ENCODE data around the gene PCGF3.
"Not testable (repeated sequence)": the region's sequence is repeated elsewhere in the genome, so short reads cannot be mapped to it uniquely, and the experiment has no call there.

PCGF3 gene

GRCh38 chr4:754221-755120 lies 48.8 kb downstream of the PCGF3 start:
- H3K27ac ChIP-seq = no peak overlapping the region
- no peak for DNase-seq (ENCODE audit: low read depth, low spot score)

- no peak overlapping the region for H3K27ac ChIP-seq
- DNase-seq (ENCODE audit: low read depth, low spot score) = no peak
Observed at GRCh38 chr4:757111-757510, 51.5 kb downstream of the PCGF3 start.

DNA sequence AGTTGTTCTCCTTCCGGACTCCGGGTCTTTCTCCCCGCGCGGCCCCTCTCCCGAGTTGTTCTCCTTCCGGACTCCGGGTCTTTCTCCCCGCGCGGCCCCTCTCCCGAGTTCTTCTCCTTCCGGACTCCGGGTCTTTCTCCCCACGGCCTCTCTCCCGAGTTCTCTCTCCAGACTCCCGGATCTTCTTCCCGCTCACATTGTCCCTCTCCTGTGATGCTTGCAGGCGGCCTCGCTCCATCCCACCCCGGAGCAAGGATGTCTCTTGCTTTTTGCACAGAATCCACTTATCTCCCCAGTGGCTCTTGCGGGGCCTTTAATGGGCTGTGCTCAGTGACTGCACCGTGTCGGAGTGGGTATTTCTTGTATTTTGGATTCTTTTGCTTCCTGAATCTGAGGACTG lies 54.2 kb downstream of the PCGF3 start:
- not testable (repeated sequence) for H3K27ac ChIP-seq; DNase-seq (ENCODE audit: low read depth, low spot score)

- DNase-seq (ENCODE audit: low read depth, low spot score) = no peak
- no peak overlapping the region for H3K27ac ChIP-seq
Observed at GRCh38 chr4:760616-761015, 55.0 kb downstream of the PCGF3 start.

DNA sequence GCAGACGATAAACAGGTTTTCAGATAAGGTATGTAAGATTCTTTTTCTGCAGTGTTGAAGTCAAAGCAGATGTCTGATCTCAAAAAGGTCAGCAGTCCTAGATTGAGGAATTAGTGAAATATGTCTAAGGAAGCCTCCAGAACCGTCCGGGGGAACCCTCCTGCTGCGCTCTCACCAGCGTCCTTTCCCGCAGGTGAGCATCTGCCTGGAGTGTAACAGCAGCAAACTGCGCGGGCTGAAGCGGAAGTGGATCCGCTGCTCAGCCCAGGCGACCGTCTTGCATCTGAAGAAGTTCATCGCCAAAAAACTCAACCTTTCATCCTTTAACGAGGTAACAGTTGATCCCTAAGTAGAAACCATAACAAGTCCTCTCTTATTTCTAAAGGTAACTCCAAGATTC lies 55.5 kb downstream of the PCGF3 start:
- DNase-seq (ENCODE audit: low read depth, low spot score) = no peak
- no peak overlapping the region for H3K27ac ChIP-seq

GRCh38 chr4:761739-762138 lies 56.1 kb downstream of the PCGF3 start:
- no peak overlapping the region for H3K27ac ChIP-seq

DNA sequence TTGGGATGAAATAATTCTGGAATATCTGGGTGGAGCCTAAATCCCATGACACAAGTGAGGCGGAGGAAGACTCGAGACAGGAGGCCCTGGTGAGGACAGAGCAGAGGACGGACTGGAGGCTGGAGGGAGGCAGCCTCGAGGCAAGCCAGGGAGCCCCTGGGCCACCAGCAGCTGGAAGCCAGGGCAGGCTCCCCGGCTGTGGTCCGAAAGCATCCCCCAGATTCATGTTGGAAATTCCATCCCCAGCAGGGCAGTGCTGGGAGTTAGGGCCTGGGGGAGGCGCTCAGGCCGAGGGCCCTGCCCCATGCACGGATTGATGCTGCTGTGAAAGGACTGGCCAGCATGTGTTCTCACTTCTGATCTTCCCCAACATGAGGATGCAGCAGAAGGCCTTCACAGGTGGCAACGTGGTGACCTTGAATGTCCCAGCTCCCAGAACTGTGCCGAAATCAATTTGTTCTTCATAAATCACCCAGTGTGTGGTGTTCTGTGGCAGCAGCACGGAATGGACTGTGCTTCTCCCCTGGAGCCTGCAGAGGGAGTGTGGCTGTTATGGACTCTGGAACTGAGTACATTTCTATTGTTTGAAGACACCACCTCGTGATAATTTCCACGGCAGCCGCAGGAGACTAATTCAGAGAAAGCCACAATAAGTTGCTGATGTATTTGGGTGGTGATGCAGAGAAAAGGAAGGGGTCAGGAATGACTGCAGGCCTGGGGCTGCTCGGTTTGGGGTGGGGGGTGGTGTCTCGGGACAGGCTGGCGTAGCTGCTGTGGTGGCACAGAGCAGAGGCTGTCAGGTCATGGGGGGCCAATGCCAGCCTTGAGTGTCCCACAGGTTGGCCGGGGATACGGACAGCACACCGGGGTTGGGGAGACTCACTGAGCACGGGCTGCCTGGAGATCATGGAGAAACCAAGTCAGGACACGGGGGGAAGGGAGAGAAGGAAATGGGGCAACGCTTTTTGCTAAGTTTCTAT lies 56.9 kb downstream of the PCGF3 start:
- H3K27ac ChIP-seq = no peak overlapping the region
- no peak for DNase-seq (ENCODE audit: low read depth, low spot score)

More at GRCh38 chr4:761739-762138, 56.1 kb downstream of the PCGF3 start:
- no peak for DNase-seq (ENCODE audit: low read depth, low spot score)

DNA sequence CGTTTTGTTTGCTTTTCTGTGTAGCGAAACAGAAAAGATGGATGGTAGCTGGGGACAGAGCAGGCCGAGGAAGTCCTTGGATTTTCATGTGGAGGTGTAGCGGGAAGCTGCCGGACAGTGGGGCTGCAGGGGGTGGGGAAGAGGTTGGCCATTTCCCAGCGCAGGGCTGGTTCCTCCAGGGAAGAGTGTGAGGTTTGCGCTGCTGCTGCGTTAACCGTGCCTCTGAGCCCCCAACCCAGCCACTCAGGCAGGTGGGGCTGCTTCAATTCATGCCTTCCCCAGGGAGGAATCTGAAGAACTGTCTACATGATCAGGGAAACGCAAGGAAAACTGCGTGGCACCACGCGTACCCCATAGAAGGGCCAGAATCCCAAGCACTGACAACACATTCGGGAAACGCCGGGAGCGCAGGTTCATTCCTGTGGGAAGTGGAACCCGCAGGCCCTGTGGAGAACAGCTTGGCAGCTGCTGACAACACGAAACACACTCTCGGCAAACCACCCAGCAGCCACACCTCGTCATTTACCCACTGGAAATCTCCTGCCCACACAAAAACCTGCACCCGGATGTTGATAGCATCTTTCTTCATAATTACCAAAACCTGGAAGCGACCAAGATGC lies 57.7 kb downstream of the PCGF3 start:
- no peak for DNase-seq (ENCODE audit: low read depth, low spot score)
- no peak overlapping the region for H3K27ac ChIP-seq

DNA sequence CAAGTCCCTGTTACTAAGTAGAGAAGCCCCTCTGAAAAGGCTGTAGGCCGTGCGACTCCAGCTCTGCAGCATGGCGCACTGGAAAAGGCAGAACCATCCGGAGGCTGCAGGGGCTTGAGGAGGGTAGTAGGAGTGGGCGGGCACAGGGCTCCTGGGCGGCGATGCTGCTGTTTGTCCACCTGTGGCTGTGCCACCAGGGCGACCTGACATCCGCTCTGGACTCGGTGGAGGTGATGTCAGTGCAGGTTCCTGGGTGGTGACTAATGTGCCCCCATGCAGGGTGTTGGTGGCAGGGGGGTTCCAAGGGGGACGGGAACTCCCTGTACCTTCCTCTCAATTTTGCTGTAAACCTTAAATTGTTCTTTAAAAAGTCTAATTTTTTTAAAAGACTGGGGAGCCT lies 58.3 kb downstream of the PCGF3 start:
- DNase-seq (ENCODE audit: low read depth, low spot score) = no peak
- H3K27ac ChIP-seq = no peak overlapping the region

DNA sequence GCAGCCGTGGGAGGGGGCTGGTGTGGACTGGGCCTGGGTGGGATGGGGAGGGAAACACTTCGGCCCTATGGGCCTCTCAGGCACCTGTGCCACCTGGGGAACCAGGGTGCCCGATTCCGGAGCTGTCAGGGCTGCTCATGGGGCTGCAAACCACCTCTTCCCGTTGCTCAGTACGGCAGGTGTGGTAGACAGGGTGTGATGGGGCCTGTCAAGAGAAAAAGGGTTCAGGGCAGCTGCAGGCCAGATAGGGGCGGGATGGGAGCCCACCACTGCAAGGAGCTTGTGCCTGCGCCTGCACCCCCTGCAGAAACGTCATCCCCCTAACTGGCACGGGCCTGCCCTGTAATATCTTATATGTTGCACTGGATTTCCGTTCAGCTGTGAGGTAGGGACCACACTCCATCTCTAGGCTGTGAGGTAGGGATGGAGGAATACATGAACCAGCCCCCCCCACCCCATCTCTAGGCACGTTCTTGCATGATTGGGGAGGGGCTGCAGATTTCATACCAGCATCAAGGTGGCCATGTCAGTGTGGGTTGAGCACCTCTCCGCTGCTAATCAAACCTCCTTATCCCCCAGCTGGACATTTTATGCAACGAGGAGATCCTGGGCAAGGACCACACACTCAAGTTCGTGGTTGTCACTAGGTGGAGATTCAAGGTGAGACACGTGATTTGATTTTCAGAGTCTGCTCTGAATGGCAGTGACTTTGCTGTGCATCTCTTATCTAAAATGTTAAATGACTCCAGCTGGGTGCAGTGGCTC lies 59.0 kb downstream of the PCGF3 start:
- H3K27ac ChIP-seq = no peak overlapping the region
- DNase-seq (ENCODE audit: low read depth, low spot score) = no peak

DNA sequence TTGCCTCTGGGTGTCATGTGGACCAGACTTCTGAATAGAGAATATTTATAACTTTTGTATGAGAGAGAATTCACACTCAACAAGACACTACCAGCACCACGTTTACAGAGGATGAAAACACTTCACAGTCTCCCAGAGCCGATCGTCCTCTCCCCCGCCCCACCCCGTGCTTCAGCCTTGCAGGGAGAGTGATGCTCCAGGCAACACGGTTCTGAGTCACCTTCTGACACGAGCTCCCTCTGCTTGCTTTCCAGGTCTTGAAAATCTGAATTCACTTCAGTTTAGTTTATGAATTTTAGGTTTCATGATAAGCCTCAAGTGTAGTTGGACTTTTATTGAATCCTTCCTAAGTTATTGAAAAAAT lies 60.5 kb downstream of the PCGF3 start:
- DNase-seq (ENCODE audit: low read depth, low spot score) = peak; percentile 29
- peak overlapping the region; percentile 41 for H3K27ac ChIP-seq

- H3K27ac ChIP-seq = peak overlapping the region; percentile 41
- DNase-seq (ENCODE audit: low read depth, low spot score) = no peak
Observed at GRCh38 chr4:766559-767283, 61.1 kb downstream of the PCGF3 start.

DNA sequence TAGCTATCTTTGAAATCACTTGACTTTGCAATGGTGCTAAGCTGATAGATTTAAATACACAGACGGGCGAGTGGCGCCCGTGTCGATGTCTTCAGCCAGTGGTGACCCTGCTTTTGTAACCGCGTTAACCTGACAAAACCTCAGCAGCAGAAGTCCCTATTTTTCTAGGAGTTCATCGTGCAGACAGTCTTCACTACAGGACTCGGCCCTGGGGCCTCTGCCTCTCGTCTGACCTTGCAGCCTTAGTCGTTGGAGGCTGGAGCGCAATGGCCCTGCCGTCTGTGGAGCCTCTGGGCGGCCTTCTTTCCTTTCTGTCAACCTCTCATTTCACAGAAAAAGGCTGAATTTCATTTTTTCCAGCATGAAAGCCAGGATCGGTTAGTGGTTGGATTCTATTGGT lies 62.4 kb downstream of the PCGF3 start:
- no peak overlapping the region for H3K27ac ChIP-seq
- no peak for DNase-seq (ENCODE audit: low read depth, low spot score)

- no peak for DNase-seq (ENCODE audit: low read depth, low spot score)
- no peak overlapping the region for H3K27ac ChIP-seq
Observed at GRCh38 chr4:768995-769394, 63.4 kb downstream of the PCGF3 start.

GRCh38 chr4:769511-769910 lies 63.9 kb downstream of the PCGF3 start:
- DNase-seq (ENCODE audit: low read depth, low spot score) = no peak
- H3K27ac ChIP-seq = no peak overlapping the region

DNA sequence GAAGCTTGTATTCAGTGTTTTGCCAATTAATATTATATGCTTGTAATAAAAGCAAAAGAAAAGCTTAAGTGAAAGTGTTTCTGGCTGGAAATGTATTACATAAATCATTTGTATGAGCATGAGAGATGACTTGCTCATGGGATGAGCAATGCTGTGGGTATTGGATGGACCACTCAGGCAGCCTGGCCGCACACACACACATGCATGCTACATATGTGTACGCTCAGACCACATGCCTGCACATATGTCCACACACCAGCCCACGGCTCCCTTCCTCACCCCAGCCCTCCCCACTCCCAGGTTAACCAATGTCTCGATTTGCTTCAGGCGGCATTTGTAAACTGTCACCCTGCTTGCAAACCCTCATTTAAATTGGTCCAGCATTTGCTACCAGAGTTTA lies 64.4 kb downstream of the PCGF3 start:
- DNase-seq (ENCODE audit: low read depth, low spot score) = no peak
- H3K27ac ChIP-seq = no peak overlapping the region

DNA sequence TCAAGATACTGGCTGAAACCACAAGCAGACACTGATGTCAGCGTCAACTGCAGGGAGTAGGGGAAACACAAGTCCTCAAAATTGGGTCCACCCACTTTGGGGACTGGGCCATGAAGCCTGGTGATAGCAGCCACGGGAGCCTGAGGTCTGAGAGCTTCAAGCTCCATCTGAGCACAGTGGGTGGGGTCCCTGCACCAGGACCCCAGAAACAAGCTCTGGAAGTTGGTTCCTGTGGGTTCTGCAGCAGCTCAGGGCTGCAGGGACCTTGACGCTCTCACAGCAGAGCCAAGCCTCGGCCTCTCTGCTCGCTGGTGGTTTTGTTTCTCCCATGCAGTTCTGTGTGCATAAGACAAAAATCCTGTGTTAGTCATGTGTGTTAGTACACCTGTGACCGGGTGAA lies 65.8 kb downstream of the PCGF3 start:
- no peak for DNase-seq (ENCODE audit: low read depth, low spot score)
- H3K27ac ChIP-seq = no peak overlapping the region

GRCh38 chr4:772118-772517 lies 66.5 kb downstream of the PCGF3 start:
- H3K27ac ChIP-seq = no peak overlapping the region
- no peak for DNase-seq (ENCODE audit: low read depth, low spot score)

GRCh38 chr4:772776-773175 lies 67.1 kb downstream of the PCGF3 start:
- H3K27ac ChIP-seq = no peak overlapping the region
- DNase-seq (ENCODE audit: low read depth, low spot score) = no peak
